ENCODE measurements around the gene KCNQ2. TPM values are rescaled to one million over a fixed set of nuclear protein-coding genes. Genes with fewer than 3 reads are reported as not detected.
A peak's percentile ranks its signal among the peaks of the same experiment; 100 is the strongest.

The KCNQ2 gene
- total and polyA plus RNA-seq, 10 of the 15 experiments (the other 5 are each of a cell fraction or from before 2014, with no cell fraction given): 0.06 to 0.49 (median 0.26) TPM; not detected in 7

GRCh38 chr20:63435552-63435951 is 36.9 kb downstream of the KCNQ2 start (continued):
- TF ChIP-seq BMI1 (IDR thresholded peaks at IDR 0.05; ENCODE audit: borderline replicate concordance): no peak
- no peak for TF ChIP-seq CEBPB (IDR thresholded peaks at IDR 0.05; ENCODE audit: borderline replicate concordance in 1 of 2, low read depth in 2 of 2, low read length in 2 of 2)
- no peak for TF ChIP-seq ATF3 (IDR thresholded peaks at IDR 0.05; ENCODE audit: borderline replicate concordance, extremely low read depth, low read depth, low read length)
- no peak for TF ChIP-seq ZNF592 (IDR thresholded peaks at IDR 0.05)
- no peak for TF ChIP-seq TBL1XR1 (IDR thresholded peaks at IDR 0.05; ENCODE audit: low read depth, low read length)
- no peak for TF ChIP-seq ZNF217 (IDR thresholded peaks at IDR 0.05)

GRCh38 chr20:63434599-63435378 is 37.7 kb downstream of the KCNQ2 start:
- H2AFZ ChIP-seq (ENCODE audit: control insufficient read depth, low read depth, low read length): no peak overlapping the region
- no peak overlapping the region for H3K4me2 ChIP-seq (ENCODE audit: control insufficient read depth, insufficient read depth)
- H3K27me3 ChIP-seq (replicated peaks in 1 of 2; ENCODE audit: control insufficient read depth in 2 of 2, insufficient read depth in 2 of 2, low read length in 1 of 2): no peaks in the 10 kb centered on the region; a peak in 1 of 4 replicates
- H3K9me3 ChIP-seq (replicated peaks; ENCODE audit: control insufficient read depth, insufficient read depth, low read length): no peaks in the 10 kb centered on the region; the same call in 2 of the 3 replicates
- peak; percentile 86 for FAIRE-seq
- no peak overlapping the region for H3K4me3 ChIP-seq
- no peak overlapping the region for H3K9ac ChIP-seq (ENCODE audit: control insufficient read depth, insufficient read depth, low read length)
- POLR2A ChIA-PET: interaction anchor here (0.7 kb wide), 1 partner anchor 86 kb away, joined by 3 read pairs; no protein-coding TSS in a partner anchor
- H3K36me3 ChIP-seq (ENCODE audit: control insufficient read depth in 2 of 2, insufficient read depth in 2 of 2, low read length in 1 of 2): no peaks in the 10 kb centered on the region
- H4K20me1 ChIP-seq (ENCODE audit: control insufficient read depth, insufficient read depth): no peaks in the 10 kb centered on the region
- SMC1A ChIA-PET (ENCODE audit: uncharacterized antibody, unreplicated experiment): no interaction called here
- 6% methylated on average over 32 of the region's 33 CpGs for WGBS (ENCODE audit: insufficient coverage, insufficient replicate concordance, low lambda C conversion rate, missing lambda C conversion rate)
- RAD21 ChIA-PET (ENCODE audit: unreplicated experiment): no interaction called here
- in situ Hi-C loops (cut with MboI) (no loop called here), intact Hi-C loops (cut with micrococcal nuclease; ENCODE audit: unreplicated experiment) (no loop called here)
- H3K4me1 ChIP-seq (ENCODE audit: control insufficient read depth, insufficient read depth, low read length): no peaks in the 10 kb centered on the region; the same call in 1 of the 2 replicates
- no TSS peak for BruUV-seq (replicated peaks)
- H3K27ac ChIP-seq (ENCODE audit: control insufficient read depth, insufficient read depth): no peak overlapping the region
- peak; percentile 83 for ATAC-seq
- H3K79me2 ChIP-seq (ENCODE audit: control insufficient read depth, insufficient read depth, low read length): no peaks in the 10 kb centered on the region
- peak; percentile 41 for DNase-seq (ENCODE audit: low read depth, low spot score)
- CTCF ChIA-PET: interaction anchor here (1.1 kb wide), 1 partner anchor 9 kb away, joined by 3 read pairs; no protein-coding TSS in a partner anchor
- TF ChIP-seq USF1 (IDR thresholded peaks at IDR 0.05; ENCODE audit: borderline replicate concordance, extremely low read length, insufficient read depth, low read depth, low read length) (peak; percentile 67), ZNF274 (IDR thresholded peaks at IDR 0.05; ENCODE audit: insufficient read depth, insufficient read length) (no peak), ZBTB4 (CRISPR knock-in tag; IDR thresholded peaks at IDR 0.05) (peak; percentile 72; the same call in 1 of the 2 replicates), RAD21 (IDR thresholded peaks at IDR 0.05; ENCODE audit: insufficient read depth, low read depth, low read length) (peak; percentile 69), MEF2B (IDR thresholded peaks at IDR 0.05; ENCODE audit: partially characterized antibody, poor library complexity, severe bottlenecking) (peak; percentile 20), POLR2A (IDR thresholded peaks at IDR 0.05; ENCODE audit: low read depth, low read length) (no peak)
